Effector memory CD4-positive, alpha-beta T cell (primary cell): Measurements from ENCODE around the gene ST6GALNAC5.

ENCODE experiments used
- DNase-seq, 3 donors: peaks; one replicate each; pipeline ENCODE4 v3.0.0-alpha.2; 2020
- H3K27ac ChIP-seq: 2 replicates; pipeline ENCODE4 v1.7.0; 2013; ENCODE audit warnings: mild to moderate bottlenecking, low read length, moderate library complexity; ENCODE audit not compliant: insufficient read depth, poor library complexity, severe bottlenecking
- H3K27me3 ChIP-seq: replicated peaks from 2 replicates; pipeline ENCODE4 v1.7.0; 2013; ENCODE audit warnings: mild to moderate bottlenecking, low read length; ENCODE audit not compliant: insufficient read depth, control insufficient read depth, poor library complexity, severe bottlenecking
- H3K36me3 ChIP-seq: 2 replicates; pipeline ENCODE4 v1.7.0; 2013; ENCODE audit warnings: mild to moderate bottlenecking, low read length, moderate library complexity; ENCODE audit not compliant: control insufficient read depth, insufficient read depth
- H3K4me1 ChIP-seq: 2 replicates; pipeline ENCODE4 v1.7.0; 2013; ENCODE audit warnings: low read length, mild to moderate bottlenecking; ENCODE audit not compliant: control insufficient read depth, insufficient read depth, poor library complexity, severe bottlenecking
- H3K4me3 ChIP-seq: 2 replicates; pipeline ENCODE4 v1.7.0; 2013; ENCODE audit warnings: low read length, low read depth, mild to moderate bottlenecking; ENCODE audit not compliant: insufficient read depth, poor library complexity, severe bottlenecking
- H3K9me3 ChIP-seq: 2 replicates; pipeline ENCODE4 v1.7.0; 2013; ENCODE audit warnings: mild to moderate bottlenecking, low read length, moderate library complexity; ENCODE audit not compliant: control insufficient read depth

The ST6GALNAC5 gene

GRCh38 chr1:77021732-77022131 is 154.5 kb downstream of the ST6GALNAC5 start:
- Histone ChIP-seq H3K4me1 (no peaks in the 10 kb centered on the region), H3K27me3 (no peaks in the 10 kb centered on the region), H3K36me3 (no peaks in the 10 kb centered on the region), H3K4me3 (no peak overlapping the region), H3K9me3 (no peaks in the 10 kb centered on the region), H3K27ac (no peak overlapping the region)
- no peak for DNase-seq

GRCh38 chr1:77024500-77024899 is 157.2 kb downstream of the ST6GALNAC5 start:
- Histone ChIP-seq H3K4me3 (no peak overlapping the region), H3K27me3 (no peaks in the 10 kb centered on the region), H3K36me3 (no peaks in the 10 kb centered on the region), H3K4me1 (no peaks in the 10 kb centered on the region), H3K9me3 (no peaks in the 10 kb centered on the region), H3K27ac (no peak overlapping the region)
- DNase-seq, result no peak

DNA sequence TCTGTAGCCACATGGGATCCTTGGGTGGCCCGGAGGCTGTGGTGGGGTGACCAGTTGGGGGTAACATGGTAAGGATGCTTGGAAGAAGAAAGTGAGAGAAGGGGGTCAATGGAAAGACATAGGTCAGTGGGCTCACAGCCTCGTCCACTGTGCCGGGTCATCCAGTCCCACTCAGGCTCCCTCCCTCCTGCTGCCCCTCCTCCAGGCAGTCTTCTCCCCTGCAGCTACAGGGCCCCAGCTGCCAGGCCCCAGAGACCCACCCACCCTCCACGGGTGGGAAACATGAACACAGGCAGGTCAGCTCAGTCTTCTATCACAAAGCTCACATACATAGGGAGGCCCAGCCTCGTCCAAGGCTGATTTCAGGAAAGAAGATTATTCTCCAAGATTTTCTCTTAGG is 158.3 kb downstream of the ST6GALNAC5 start:
- Histone ChIP-seq H3K36me3 (no peaks in the 10 kb centered on the region), H3K9me3 (no peaks in the 10 kb centered on the region), H3K4me1 (no peaks in the 10 kb centered on the region), H3K27ac (no peak overlapping the region), H3K4me3 (no peak overlapping the region), H3K27me3 (no peaks in the 10 kb centered on the region)
- DNase-seq, result no peak

DNA sequence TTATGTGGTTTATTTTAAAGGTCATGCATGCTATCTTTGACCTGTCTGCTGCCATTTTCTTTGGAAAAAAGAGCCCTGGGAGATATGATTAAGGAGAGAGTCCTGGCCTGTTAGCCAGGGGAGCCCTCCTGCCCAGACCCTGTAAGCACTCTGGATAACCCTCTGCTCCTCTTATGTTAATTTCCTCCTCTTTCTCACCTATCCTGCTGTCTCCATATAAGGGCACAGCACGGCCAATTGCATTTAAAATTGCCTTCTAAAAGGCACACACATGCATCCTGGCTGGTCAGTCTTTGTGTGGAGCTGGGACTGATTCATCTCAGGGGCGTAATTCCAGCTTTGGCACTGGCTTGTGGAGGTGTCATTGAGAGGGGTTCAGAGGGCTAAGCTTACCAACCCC is 158.9 kb downstream of the ST6GALNAC5 start:
- Histone ChIP-seq H3K4me1 (no peaks in the 10 kb centered on the region), H3K36me3 (no peaks in the 10 kb centered on the region), H3K9me3 (no peaks in the 10 kb centered on the region), H3K27ac (no peak overlapping the region), H3K4me3 (no peak overlapping the region), H3K27me3 (no peaks in the 10 kb centered on the region)
- DNase-seq, result no peak

- no peaks in the 10 kb centered on the region for H3K9me3 ChIP-seq
- no peak overlapping the region for H3K27ac ChIP-seq
- no peaks in the 10 kb centered on the region for H3K4me1 ChIP-seq
- no peaks in the 10 kb centered on the region for H3K27me3 ChIP-seq
- H3K36me3 ChIP-seq, result no peaks in the 10 kb centered on the region
- no peak for DNase-seq
- no peak overlapping the region for H3K4me3 ChIP-seq
These were observed 159.4 kb downstream of the ST6GALNAC5 start for GRCh38 chr1:77026640-77027039.

DNA sequence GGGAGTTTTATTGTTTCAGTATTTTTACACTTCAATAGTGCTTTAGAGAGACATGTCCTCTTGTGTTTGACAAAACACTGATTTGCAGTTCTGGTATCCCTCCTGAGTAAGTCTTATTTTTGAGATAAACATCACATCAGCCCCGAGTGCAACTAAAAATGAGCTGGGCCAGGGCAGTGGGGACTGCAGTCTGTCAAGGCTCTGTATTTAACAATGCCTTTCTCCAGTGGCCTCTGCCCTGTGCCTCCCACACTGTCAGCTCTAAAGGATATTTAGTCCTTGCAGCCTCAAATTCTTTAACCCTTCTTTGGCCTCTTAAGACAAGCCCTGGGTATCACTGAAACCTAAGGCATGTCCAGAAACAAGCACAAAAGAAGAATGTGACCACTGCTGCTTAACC is 160.6 kb downstream of the ST6GALNAC5 start:
- Histone ChIP-seq H3K27me3 (no peaks in the 10 kb centered on the region), H3K4me1 (no peaks in the 10 kb centered on the region), H3K9me3 (no peaks in the 10 kb centered on the region), H3K4me3 (no peak overlapping the region), H3K27ac (no peak overlapping the region), H3K36me3 (no peaks in the 10 kb centered on the region)
- DNase-seq, result no peak

DNA sequence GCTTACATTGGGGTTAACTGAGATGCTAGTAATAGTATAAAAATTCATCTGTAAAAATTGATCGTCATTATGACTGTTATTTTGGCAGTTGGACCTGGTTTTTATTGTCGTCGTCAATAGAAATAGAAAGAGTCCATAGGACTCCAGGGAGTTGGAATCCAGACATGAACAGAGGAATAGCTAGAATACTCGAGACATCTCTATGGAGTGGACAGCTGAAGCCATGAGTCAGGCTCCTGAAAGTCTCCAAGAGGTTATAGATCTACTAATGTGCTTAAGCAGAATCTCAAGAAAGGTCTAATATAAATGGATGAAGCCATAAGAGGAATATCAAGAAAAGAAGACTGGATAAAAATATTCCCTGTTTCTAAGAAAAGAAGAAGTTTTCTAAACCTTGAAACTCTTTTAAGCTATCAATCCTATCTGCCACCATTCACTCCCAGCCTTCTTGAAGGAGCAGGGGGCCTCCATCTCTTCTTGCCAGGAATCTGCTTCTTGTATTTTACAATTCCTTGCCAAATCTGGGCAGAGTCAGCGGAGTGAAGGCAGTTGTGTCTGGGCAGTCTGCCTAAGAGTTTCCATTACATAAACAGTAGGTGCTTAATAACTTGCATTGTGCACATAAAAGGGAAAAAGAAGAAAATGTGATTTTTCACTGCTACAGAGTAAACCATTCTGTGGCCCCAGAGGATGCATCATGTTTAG is 163.3 kb downstream of the ST6GALNAC5 start:
- Histone ChIP-seq H3K4me1 (no peaks in the 10 kb centered on the region), H3K27ac (no peak overlapping the region), H3K36me3 (no peaks in the 10 kb centered on the region), H3K9me3 (no peaks in the 10 kb centered on the region), H3K27me3 (no peaks in the 10 kb centered on the region), H3K4me3 (no peak overlapping the region)
- DNase-seq, result no peak

- no peak overlapping the region for H3K4me3 ChIP-seq
- no peak for DNase-seq
- H3K27ac ChIP-seq, result no peak overlapping the region
- H3K27me3 ChIP-seq, result no peaks in the 10 kb centered on the region
- no peaks in the 10 kb centered on the region for H3K9me3 ChIP-seq
- no peaks in the 10 kb centered on the region for H3K4me1 ChIP-seq
- no peaks in the 10 kb centered on the region for H3K36me3 ChIP-seq
These were observed 163.9 kb downstream of the ST6GALNAC5 start for GRCh38 chr1:77031106-77031662.

DNA sequence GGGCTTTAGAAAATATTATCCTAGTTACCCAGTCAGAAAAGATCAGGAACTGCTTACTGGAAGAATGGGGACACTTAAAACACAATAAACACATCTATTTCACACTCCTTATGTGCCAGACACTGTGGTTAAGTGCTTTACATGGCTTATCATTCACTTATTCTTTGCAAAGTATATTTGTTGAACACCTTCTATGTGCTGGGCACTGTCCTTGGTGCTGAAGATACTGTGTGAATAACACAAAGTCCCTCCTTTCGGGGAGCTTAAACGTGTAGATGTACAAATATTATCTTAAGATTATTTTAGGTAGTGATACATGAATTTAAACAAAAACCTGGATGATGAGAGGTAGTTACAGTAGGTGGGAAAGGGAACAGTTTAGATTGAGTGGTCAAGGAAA is 169.3 kb downstream of the ST6GALNAC5 start:
- Histone ChIP-seq H3K4me1 (no peaks in the 10 kb centered on the region), H3K27me3 (no peaks in the 10 kb centered on the region), H3K4me3 (no peak overlapping the region), H3K36me3 (no peaks in the 10 kb centered on the region), H3K9me3 (no peaks in the 10 kb centered on the region), H3K27ac (no peak overlapping the region)
- DNase-seq, result no peak

GRCh38 chr1:77037038-77037437 is 169.8 kb downstream of the ST6GALNAC5 start:
- DNase-seq, result no peak
- Histone ChIP-seq H3K27ac (no peak overlapping the region), H3K36me3 (no peaks in the 10 kb centered on the region), H3K4me1 (no peaks in the 10 kb centered on the region), H3K9me3 (no peaks in the 10 kb centered on the region), H3K4me3 (no peak overlapping the region), H3K27me3 (no peaks in the 10 kb centered on the region)
